GM10847 (cell line): ENCODE data around the gene NOTCH1.

ENCODE experiments used
- POLR2A ChIP-seq: IDR thresholded peaks from 2 replicates; pipeline ENCODE4 v1.6.1; 2011; ENCODE audit not compliant: insufficient read length; ENCODE audit errors: extremely low read depth

NOTCH1 gene

GRCh38 chr9:136485049-136486045, 60.5 kb downstream of the NOTCH1 start:
- TF ChIP-seq POLR2A = no peak

- TF ChIP-seq POLR2A = no peak
Observed at GRCh38 chr9:136484153-136485048, 61.4 kb downstream of the NOTCH1 start.

- peak; percentile 45 for TF ChIP-seq POLR2A
Observed at GRCh38 chr9:136483589-136484152, 62.2 kb downstream of the NOTCH1 start.

GRCh38 chr9:136482793-136483588, 62.9 kb downstream of the NOTCH1 start, which contains the start of gene SEC16A:
Gene SEC16A (minus strand): TSS chr9:136483040. CDS start chr9:136477615, 5,425 bp downstream.
- TF ChIP-seq POLR2A = peak; percentile 81

GRCh38 chr9:136482046-136482792, 63.6 kb downstream of the NOTCH1 start:
- TF ChIP-seq POLR2A = no peak

GRCh38 chr9:136481558-136481957, 64.3 kb downstream of the NOTCH1 start:
- TF ChIP-seq POLR2A = no peak

GRCh38 chr9:136476369-136477150, 69.3 kb downstream of the NOTCH1 start:
- no peak for TF ChIP-seq POLR2A

GRCh38 chr9:136474974-136475865, 70.6 kb downstream of the NOTCH1 start:
- TF ChIP-seq POLR2A = no peak

GRCh38 chr9:136474021-136474640, 71.7 kb downstream of the NOTCH1 start:
- no peak for TF ChIP-seq POLR2A

- no peak for TF ChIP-seq POLR2A
Observed at GRCh38 chr9:136473354-136473721, 72.5 kb downstream of the NOTCH1 start.

- no peak for TF ChIP-seq POLR2A
Observed at GRCh38 chr9:136472640-136473353, 73.1 kb downstream of the NOTCH1 start.
